SW480 (cell line): ENCODE measurements around the gene SELENOI.
"Not testable (repeated sequence)": the region's sequence is repeated elsewhere in the genome, so short reads cannot be mapped to it uniquely, and the experiment has no call there.

Experiments used
- DNase-seq: peaks from one replicate; pipeline ENCODE4 v3.0.0-alpha.2; 2016; ENCODE audit warnings: low spot score

SELENOI gene

GRCh38 chr2:26359886-26360473 is 14.0 kb downstream of the SELENOI start:
- DNase-seq = no peak

- DNase-seq = no peak
These were observed 17.4 kb downstream of the SELENOI start for GRCh38 chr2:26363323-26363722.

GRCh38 chr2:26363958-26364357 is 18.0 kb downstream of the SELENOI start:
- no peak for DNase-seq

- no peak for DNase-seq
These were observed 18.7 kb downstream of the SELENOI start for GRCh38 chr2:26364669-26365068.

GRCh38 chr2:26366957-26367356 is 21.0 kb downstream of the SELENOI start:
- DNase-seq = no peak

- DNase-seq = not testable (repeated sequence)
These were observed 23.7 kb downstream of the SELENOI start for GRCh38 chr2:26369664-26370063.

- DNase-seq = not testable (repeated sequence)
These were observed 25.0 kb downstream of the SELENOI start for GRCh38 chr2:26370909-26371308.

- no peak for DNase-seq
These were observed 30.9 kb downstream of the SELENOI start for GRCh38 chr2:26376799-26377198.

GRCh38 chr2:26380281-26380680 is 34.3 kb downstream of the SELENOI start:
- DNase-seq = no peak

- no peak for DNase-seq
These were observed 36.6 kb downstream of the SELENOI start for GRCh38 chr2:26382564-26382963.

- DNase-seq = no peak
These were observed 38.2 kb downstream of the SELENOI start for GRCh38 chr2:26384183-26384582.

GRCh38 chr2:26384597-26384996 is 38.7 kb downstream of the SELENOI start:
- no peak for DNase-seq

GRCh38 chr2:26387189-26387588 is 41.2 kb downstream of the SELENOI start:
- DNase-seq = no peak

- no peak for DNase-seq
These were observed 48.8 kb downstream of the SELENOI start for GRCh38 chr2:26394694-26395093.

GRCh38 chr2:26395394-26395793 is 49.5 kb downstream of the SELENOI start:
- DNase-seq = no peak

GRCh38 chr2:26396734-26397298 is 50.9 kb downstream of the SELENOI start:
- DNase-seq = no peak

- no peak for DNase-seq
These were observed 53.9 kb downstream of the SELENOI start for GRCh38 chr2:26399771-26400376.

GRCh38 chr2:26400723-26401122 is 54.8 kb downstream of the SELENOI start:
- no peak for DNase-seq

GRCh38 chr2:26401739-26402541 is 56.0 kb downstream of the SELENOI start, which contains the start of gene DRC1:
Gene DRC1, plus strand, starts transcription at chr2:26401920. Its CDS starts 70 bp downstream, at chr2:26401990.
- peak; percentile 87 for DNase-seq

- DNase-seq = no peak
These were observed 61.6 kb downstream of the SELENOI start for GRCh38 chr2:26407526-26407925.

GRCh38 chr2:26409785-26410184 is 63.8 kb downstream of the SELENOI start:
- DNase-seq = no peak

GRCh38 chr2:26410764-26411243 is 64.9 kb downstream of the SELENOI start:
- DNase-seq = no peak

GRCh38 chr2:26411419-26411818 is 65.5 kb downstream of the SELENOI start:
- no peak for DNase-seq
